GM23338 (cell line): Measurements from ENCODE around the gene GALNT13.

Experiments used
- EZH2 ChIP-seq: fragments of 200-600 bp; sonication (generic); IDR thresholded peaks from one replicate; pipeline ENCODE4 v1.8.0; 2017; ENCODE audit warnings: antibody characterized with exemption, mild to moderate bottlenecking, low read depth; ENCODE audit not compliant: unreplicated experiment
- EZH2phosphoT487 ChIP-seq: fragments of 200-600 bp; sonication (generic); IDR thresholded peaks from one replicate; pipeline ENCODE4 v1.8.1; 2018; ENCODE audit warnings: antibody characterized with exemption; ENCODE audit not compliant: unreplicated experiment
- JUNB ChIP-seq: IDR thresholded peaks from one replicate; pipeline ENCODE4 v1.6.1; 2016; ENCODE audit warnings: antibody characterized with exemption; ENCODE audit not compliant: unreplicated experiment
- POLR2AphosphoS5 ChIP-seq: IDR thresholded peaks from 2 replicates; pipeline ENCODE4 v1.6.1; 2016; ENCODE audit warnings: antibody characterized with exemption, low read depth
- STAT1 ChIP-seq: IDR thresholded peaks from one replicate; pipeline ENCODE4 v1.6.1; 2016; ENCODE audit warnings: antibody characterized with exemption; ENCODE audit not compliant: unreplicated experiment
- ZNF114 ChIP-seq: fragments of 250-450 bp; sonication (Bioruptor Pico); IDR thresholded peaks from 2 replicates; pipeline ENCODE4 v1.5.0; 2020; ENCODE audit warnings: mild to moderate bottlenecking, moderate library complexity
- ZNF331 ChIP-seq: fragments of 250-450 bp; sonication (Bioruptor Pico); IDR thresholded peaks from 2 replicates; pipeline ENCODE4 v1.5.0; 2020; ENCODE audit warnings: low read depth, mild to moderate bottlenecking, moderate library complexity
- TF ChIP-seq, protein P1 (sequence below), 2 experiments: fragments of 200-600 bp in 1 of 2; sonication (generic) in 1 of 2; conservative IDR thresholded peaks; 2 replicates each; pipeline versions ENCODE4 v1.5.1 to v1.6.1; 2016 to 2017; ENCODE audit warnings: antibody characterized with exemption in 2 of 2, low read depth in 2 of 2, mild to moderate bottlenecking in 2 of 2, moderate library complexity in 1 of 2
- TF ChIP-seq, protein P2 (sequence below): IDR thresholded peaks from one replicate; pipeline ENCODE4 v1.6.1; 2018; ENCODE audit warnings: antibody characterized with exemption; ENCODE audit not compliant: unreplicated experiment
- TF ChIP-seq, protein P3 (sequence below): IDR thresholded peaks from 2 replicates; pipeline ENCODE4 v1.6.1; 2016; ENCODE audit warnings: antibody characterized with exemption

DNA sequence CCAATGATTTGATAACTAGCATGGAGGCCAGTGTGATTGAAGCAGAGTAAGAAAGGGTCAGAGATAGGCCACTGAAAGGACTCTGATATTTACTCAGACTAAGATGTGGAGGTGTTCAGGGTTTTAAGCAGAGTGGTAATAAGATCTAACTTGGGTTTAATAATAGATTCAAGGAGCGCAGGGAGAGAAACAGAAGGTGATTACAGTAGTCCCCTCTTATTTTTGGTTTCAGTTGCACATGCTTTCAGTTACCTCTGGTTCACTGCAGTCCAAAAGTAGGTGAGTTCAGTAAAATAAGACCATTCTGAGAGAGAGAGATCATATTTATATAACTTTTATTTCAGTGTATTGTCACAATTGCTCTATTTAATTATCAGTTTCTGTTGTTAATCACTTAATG, 13.5 kb upstream of the GALNT13 start:
- TF ChIP-seq, protein P1, sequence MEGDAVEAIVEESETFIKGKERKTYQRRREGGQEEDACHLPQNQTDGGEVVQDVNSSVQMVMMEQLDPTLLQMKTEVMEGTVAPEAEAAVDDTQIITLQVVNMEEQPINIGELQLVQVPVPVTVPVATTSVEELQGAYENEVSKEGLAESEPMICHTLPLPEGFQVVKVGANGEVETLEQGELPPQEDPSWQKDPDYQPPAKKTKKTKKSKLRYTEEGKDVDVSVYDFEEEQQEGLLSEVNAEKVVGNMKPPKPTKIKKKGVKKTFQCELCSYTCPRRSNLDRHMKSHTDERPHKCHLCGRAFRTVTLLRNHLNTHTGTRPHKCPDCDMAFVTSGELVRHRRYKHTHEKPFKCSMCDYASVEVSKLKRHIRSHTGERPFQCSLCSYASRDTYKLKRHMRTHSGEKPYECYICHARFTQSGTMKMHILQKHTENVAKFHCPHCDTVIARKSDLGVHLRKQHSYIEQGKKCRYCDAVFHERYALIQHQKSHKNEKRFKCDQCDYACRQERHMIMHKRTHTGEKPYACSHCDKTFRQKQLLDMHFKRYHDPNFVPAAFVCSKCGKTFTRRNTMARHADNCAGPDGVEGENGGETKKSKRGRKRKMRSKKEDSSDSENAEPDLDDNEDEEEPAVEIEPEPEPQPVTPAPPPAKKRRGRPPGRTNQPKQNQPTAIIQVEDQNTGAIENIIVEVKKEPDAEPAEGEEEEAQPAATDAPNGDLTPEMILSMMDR (conservative IDR thresholded peaks at IDR 0.05; ENCODE audit: low read depth in 2 of 2) = no peak
- TF ChIP-seq, protein P2, sequence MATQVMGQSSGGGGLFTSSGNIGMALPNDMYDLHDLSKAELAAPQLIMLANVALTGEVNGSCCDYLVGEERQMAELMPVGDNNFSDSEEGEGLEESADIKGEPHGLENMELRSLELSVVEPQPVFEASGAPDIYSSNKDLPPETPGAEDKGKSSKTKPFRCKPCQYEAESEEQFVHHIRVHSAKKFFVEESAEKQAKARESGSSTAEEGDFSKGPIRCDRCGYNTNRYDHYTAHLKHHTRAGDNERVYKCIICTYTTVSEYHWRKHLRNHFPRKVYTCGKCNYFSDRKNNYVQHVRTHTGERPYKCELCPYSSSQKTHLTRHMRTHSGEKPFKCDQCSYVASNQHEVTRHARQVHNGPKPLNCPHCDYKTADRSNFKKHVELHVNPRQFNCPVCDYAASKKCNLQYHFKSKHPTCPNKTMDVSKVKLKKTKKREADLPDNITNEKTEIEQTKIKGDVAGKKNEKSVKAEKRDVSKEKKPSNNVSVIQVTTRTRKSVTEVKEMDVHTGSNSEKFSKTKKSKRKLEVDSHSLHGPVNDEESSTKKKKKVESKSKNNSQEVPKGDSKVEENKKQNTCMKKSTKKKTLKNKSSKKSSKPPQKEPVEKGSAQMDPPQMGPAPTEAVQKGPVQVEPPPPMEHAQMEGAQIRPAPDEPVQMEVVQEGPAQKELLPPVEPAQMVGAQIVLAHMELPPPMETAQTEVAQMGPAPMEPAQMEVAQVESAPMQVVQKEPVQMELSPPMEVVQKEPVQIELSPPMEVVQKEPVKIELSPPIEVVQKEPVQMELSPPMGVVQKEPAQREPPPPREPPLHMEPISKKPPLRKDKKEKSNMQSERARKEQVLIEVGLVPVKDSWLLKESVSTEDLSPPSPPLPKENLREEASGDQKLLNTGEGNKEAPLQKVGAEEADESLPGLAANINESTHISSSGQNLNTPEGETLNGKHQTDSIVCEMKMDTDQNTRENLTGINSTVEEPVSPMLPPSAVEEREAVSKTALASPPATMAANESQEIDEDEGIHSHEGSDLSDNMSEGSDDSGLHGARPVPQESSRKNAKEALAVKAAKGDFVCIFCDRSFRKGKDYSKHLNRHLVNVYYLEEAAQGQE = no peak
- TF ChIP-seq ZNF114 (CRISPR knock-in tag) (no peak), JUNB (no peak), EZH2 (no peak), EZH2phosphoT487 (no peak), POLR2AphosphoS5 (no peak), ZNF331 (no peak), STAT1 (no peak)
- TF ChIP-seq, protein P3, sequence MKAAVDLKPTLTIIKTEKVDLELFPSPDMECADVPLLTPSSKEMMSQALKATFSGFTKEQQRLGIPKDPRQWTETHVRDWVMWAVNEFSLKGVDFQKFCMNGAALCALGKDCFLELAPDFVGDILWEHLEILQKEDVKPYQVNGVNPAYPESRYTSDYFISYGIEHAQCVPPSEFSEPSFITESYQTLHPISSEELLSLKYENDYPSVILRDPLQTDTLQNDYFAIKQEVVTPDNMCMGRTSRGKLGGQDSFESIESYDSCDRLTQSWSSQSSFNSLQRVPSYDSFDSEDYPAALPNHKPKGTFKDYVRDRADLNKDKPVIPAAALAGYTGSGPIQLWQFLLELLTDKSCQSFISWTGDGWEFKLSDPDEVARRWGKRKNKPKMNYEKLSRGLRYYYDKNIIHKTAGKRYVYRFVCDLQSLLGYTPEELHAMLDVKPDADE = no peak
